ENCODE data around the gene CAMK4. TPM values are rescaled to one million over a fixed set of nuclear protein-coding genes. Genes with fewer than 3 reads are reported as not detected.

The CAMK4 gene
- total and polyA plus RNA-seq, 2 of the 8 experiments (the other 6 are each of a cell fraction or from before 2014, with no cell fraction given) = 1.8 to 8.3 TPM

GRCh38 chr5:111194053-111194452, 30.1 kb upstream of the CAMK4 start:
- Histone ChIP-seq H3K9ac (replicated peaks in 1 of 4; ENCODE audit: extremely low read depth in 1 of 4, low read depth in 3 of 4, low read length in 3 of 4) (no peak overlapping the region), H4K8ac (ENCODE audit: extremely low read depth, insufficient read depth, low read length) (no peak overlapping the region), H2AFZ (ENCODE audit: low read length) (no peak overlapping the region), H3K4me2 (ENCODE audit: insufficient read depth in 1 of 2, low read depth in 2 of 2, low read length in 2 of 2) (no peak overlapping the region), H2BK5ac (ENCODE audit: low read depth, low read length) (no peak overlapping the region), H2AK5ac (ENCODE audit: low read depth, low read length) (no peak overlapping the region), H3K4me1 (replicated peaks in 1 of 4; ENCODE audit: control insufficient read depth in 3 of 4, insufficient read depth in 4 of 4, low read length in 3 of 4) (no peaks in the 10 kb centered on the region; a peak in 1 of 7 replicates), H3K14ac (ENCODE audit: insufficient read length) (no peak overlapping the region), H3K4ac (replicated peaks; ENCODE audit: insufficient read length, low read depth, low read length) (no peak overlapping the region), H3K79me1 (ENCODE audit: low read depth, low read length) (no peaks in the 10 kb centered on the region), H3K23ac (ENCODE audit: insufficient read length) (no peak overlapping the region), H2BK12ac (ENCODE audit: low read depth, low read length) (no peak overlapping the region), H3K79me2 (ENCODE audit: control insufficient read depth in 1 of 2, insufficient read depth in 2 of 2, low read length in 2 of 2) (no peaks in the 10 kb centered on the region), H3K56ac (replicated peaks; ENCODE audit: insufficient read length, low read depth, low read length) (no peak overlapping the region), H4K20me1 (replicated peaks in 1 of 2; ENCODE audit: control insufficient read depth in 1 of 2, insufficient read depth in 2 of 2, low read length in 2 of 2) (no peaks in the 10 kb centered on the region), H2BK20ac (ENCODE audit: low read length) (no peak overlapping the region), H2BK15ac (ENCODE audit: low read length) (no peak overlapping the region), H3K36me3 (ENCODE audit: control insufficient read depth in 2 of 4, insufficient read depth in 4 of 4, low read length in 3 of 4) (no peaks in the 10 kb centered on the region), H3K27ac (ENCODE audit: low read depth, low read length) (no peak overlapping the region), H3K27me3 (replicated peaks in 1 of 4; ENCODE audit: control insufficient read depth in 3 of 4, extremely low read depth in 1 of 4, insufficient read depth in 3 of 4, low read length in 3 of 4) (no peaks in the 10 kb centered on the region), H3K23me2 (ENCODE audit: low read depth, low read length) (no peaks in the 10 kb centered on the region), H3K18ac (ENCODE audit: extremely low read depth, low read length) (no peak overlapping the region), H4K5ac (ENCODE audit: insufficient read length, low read depth, low read length) (no peak overlapping the region), H3K4me3 (ENCODE audit: extremely low read depth in 1 of 4, insufficient read depth in 2 of 4, low read depth in 3 of 4, low read length in 4 of 4) (no peak overlapping the region), H4K91ac (replicated peaks; ENCODE audit: insufficient read length, low read length) (no peak overlapping the region), H2BK120ac (replicated peaks; ENCODE audit: low read depth, low read length) (no peak overlapping the region), H3K9me3 (ENCODE audit: insufficient read depth in 2 of 2, low read depth in 1 of 2, low read length in 1 of 2) (no peaks in the 10 kb centered on the region)
- WGBS, 2 experiments (ENCODE audit: extremely low coverage in 1 of 2, insufficient coverage in 1 of 2, insufficient read length in 1 of 2, insufficient replicate concordance in 2 of 2, low coverage in 1 of 2, low lambda C conversion rate in 2 of 2, missing lambda C conversion rate in 1 of 2) = 54% methylated on average over 1 of the region's 1 CpG; no CpG with 5 or more reads in 1 of the 2 experiments
- DNase-seq (ENCODE audit: low read depth in 1 of 2, low spot score in 2 of 2) (no peak), FAIRE-seq (no peak)
- POLR2A ChIA-PET (ENCODE audit: partially characterized antibody) = no interaction called here
- CTCF ChIA-PET (ENCODE audit: partially characterized antibody) = no interaction called here
- TF ChIP-seq RNF2 (IDR thresholded peaks at IDR 0.05; ENCODE audit: borderline replicate concordance, low read depth, low read length, missing control alignments, poor library complexity, severe bottlenecking) = no peak
- TF ChIP-seq HDAC6 (IDR thresholded peaks at IDR 0.05; ENCODE audit: low read depth, low read length) = no peak

All from H1 (cell line).